IMR-90 (cell line): Measurements from ENCODE around the gene MAN1C1. TPM values are rescaled to one million over a fixed set of nuclear protein-coding genes. Genes with fewer than 3 reads are reported as not detected.

Source experiments
- ATAC-seq: fragments of 200-7000 bp; cut with Tn5 transposase; 2 replicates; pipeline ENCODE4 v1.9.1; 2020; ENCODE audit warnings: low read depth, mild to moderate bottlenecking, moderate library complexity
- BruUV-seq: library from RNA; stranded (reverse); fragments of 400-500 nt; replicated peaks from 2 replicates; lab custom pipeline; 2021; lab: Mats Ljungman, UMichigan
- CTCF ChIA-PET: fragments of 300-600 bp; formaldehyde crosslinking; extraction: SDS; loops from one replicate; lab custom pipeline; 2021; ENCODE audit warnings: antibody characterized with exemption; lab: Yijun Ruan, JAX
- POLR2A ChIA-PET: fragments of 300-600 bp; sonication (Branson Sonifier 250); formaldehyde crosslinking; loops from one replicate; lab custom pipeline; 2022; ENCODE audit warnings: antibody characterized with exemption; ENCODE audit not compliant: unreplicated experiment; lab: Charles Lee
- DNase-seq: peaks from one replicate; pipeline ENCODE4 v3.0.0; 2013
- H2AFZ ChIP-seq: replicated peaks from 2 replicates; pipeline ENCODE3; 2013; ENCODE audit warnings: low read length, mild to moderate bottlenecking; ENCODE audit not compliant: poor library complexity
- H2AK5ac ChIP-seq: 2 replicates; pipeline ENCODE4 v1.6.1; 2013; ENCODE audit warnings: low read depth, low read length, inconsistent platforms
- H2AK9ac ChIP-seq: replicated peaks from 2 replicates; pipeline ENCODE3; 2013; ENCODE audit warnings: mild to moderate bottlenecking, low read depth, low read length, moderate library complexity; ENCODE audit not compliant: poor library complexity
- H2BK120ac ChIP-seq: 2 replicates; pipeline ENCODE4 v1.6.1; 2013; ENCODE audit warnings: low read depth, low read length, inconsistent platforms
- H2BK15ac ChIP-seq: 3 replicates; pipeline ENCODE4 v1.6.1; 2013; ENCODE audit warnings: low read depth, low read length, inconsistent platforms
- H2BK20ac ChIP-seq: 2 replicates; pipeline ENCODE4 v1.6.1; 2013; ENCODE audit warnings: low read depth, mild to moderate bottlenecking, inconsistent platforms, low read length, moderate library complexity
- H2BK5ac ChIP-seq: 2 replicates; pipeline ENCODE4 v1.6.1; 2013; ENCODE audit warnings: mild to moderate bottlenecking, low read depth, low read length, inconsistent platforms; ENCODE audit not compliant: poor library complexity, severe bottlenecking
- H3K14ac ChIP-seq: replicated peaks from 2 replicates; pipeline ENCODE4 v1.6.1; 2013; ENCODE audit warnings: low read depth, low read length, inconsistent platforms
- H3K18ac ChIP-seq: 2 replicates; pipeline ENCODE4 v1.6.1; 2013; ENCODE audit warnings: low read depth, low read length, control low read depth
- H3K23ac ChIP-seq: 2 replicates; pipeline ENCODE4 v1.6.1; 2013; ENCODE audit warnings: low read depth, low read length, inconsistent platforms
- H3K27ac ChIP-seq: 2 replicates; pipeline ENCODE4 v1.5.1; 2013; ENCODE audit warnings: mild to moderate bottlenecking, control low read depth, low read length; ENCODE audit not compliant: insufficient read depth
- H3K27me3 ChIP-seq: 2 replicates; pipeline ENCODE4 v1.6.1; 2013; ENCODE audit warnings: low read length; ENCODE audit not compliant: control insufficient read depth, insufficient read depth
- H3K36me3 ChIP-seq: 2 replicates; pipeline ENCODE4 v1.6.1; 2013; ENCODE audit warnings: low read length, mixed read lengths; ENCODE audit not compliant: control insufficient read depth, insufficient read depth
- H3K4ac ChIP-seq: 2 replicates; pipeline ENCODE4 v1.6.1; 2013; ENCODE audit warnings: low read depth, low read length, inconsistent platforms
- H3K4me1 ChIP-seq: 2 replicates; pipeline ENCODE4 v1.6.1; 2013; ENCODE audit warnings: low read length, mixed read lengths; ENCODE audit not compliant: control insufficient read depth, insufficient read depth
- H3K4me2 ChIP-seq: 2 replicates; pipeline ENCODE4 v1.6.1; 2013; ENCODE audit warnings: low read depth, mild to moderate bottlenecking, control low read depth, low read length, moderate library complexity
- H3K4me3 ChIP-seq: 2 replicates; pipeline ENCODE4 v1.5.1; 2013; ENCODE audit warnings: low read depth, mild to moderate bottlenecking, control low read depth, low read length, moderate library complexity; ENCODE audit not compliant: insufficient read depth
- H3K56ac ChIP-seq: 2 replicates; pipeline ENCODE4 v1.6.1; 2013; ENCODE audit warnings: low read length, inconsistent platforms; ENCODE audit not compliant: insufficient read depth; ENCODE audit errors: extremely low read depth
- H3K79me1 ChIP-seq, 2 experiments: 2 replicates each; pipeline ENCODE4 v1.6.1; 2013; ENCODE audit warnings: low read length in 2 of 2, inconsistent platforms in 1 of 2, low read depth in 1 of 2
- H3K9ac ChIP-seq: 2 replicates; pipeline ENCODE4 v1.6.1; 2013; ENCODE audit warnings: low read depth, low read length, control low read depth
- H3K9me1 ChIP-seq: 2 replicates; pipeline ENCODE4 v1.6.1; 2013; ENCODE audit warnings: low read length, inconsistent platforms; ENCODE audit not compliant: insufficient read depth
- H3K9me3 ChIP-seq: 2 replicates; pipeline ENCODE4 v1.6.1; 2013; ENCODE audit warnings: low read length; ENCODE audit not compliant: control insufficient read depth, insufficient read depth
- H4K20me1 ChIP-seq: 2 replicates; pipeline ENCODE4 v1.6.1; 2013; ENCODE audit warnings: low read length, inconsistent platforms; ENCODE audit not compliant: insufficient read depth
- H4K5ac ChIP-seq: 2 replicates; pipeline ENCODE4 v1.6.1; 2013; ENCODE audit warnings: mild to moderate bottlenecking, low read depth, low read length, control low read depth
- H4K8ac ChIP-seq, 2 experiments: 2 replicates each; pipeline ENCODE4 v1.6.1; 2013; ENCODE audit warnings: low read depth in 2 of 2, low read length in 2 of 2, control low read depth in 1 of 2, inconsistent platforms in 1 of 2
- H4K91ac ChIP-seq: 2 replicates; pipeline ENCODE4 v1.6.1; 2013; ENCODE audit warnings: low read depth, low read length, inconsistent platforms; ENCODE audit not compliant: insufficient read depth
- BHLHE40 ChIP-seq: fragments of 150-350 bp; IDR thresholded peaks from 2 replicates; pipeline ENCODE4 v1.6.1; 2016; ENCODE audit warnings: mild to moderate bottlenecking, low read depth, low read length
- CEBPB ChIP-seq: IDR thresholded peaks from 2 replicates; pipeline ENCODE4 v1.6.1; 2012; ENCODE audit warnings: low read depth, low read length, improper control_type of control experiment
- CHD1 ChIP-seq: IDR thresholded peaks from 2 replicates; pipeline ENCODE4 v1.6.1; 2012; ENCODE audit warnings: low read depth, low read length, improper control_type of control experiment
- MAFK ChIP-seq: IDR thresholded peaks from 2 replicates; pipeline ENCODE4 v1.6.1; 2012; ENCODE audit warnings: low read depth, low read length, improper control_type of control experiment
- MXI1 ChIP-seq: IDR thresholded peaks from 2 replicates; pipeline ENCODE4 v1.6.1; 2012; ENCODE audit warnings: low read depth, mild to moderate bottlenecking, low read length, moderate library complexity, borderline replicate concordance
- NFE2L2 ChIP-seq: fragments of 150-350 bp; IDR thresholded peaks from 2 replicates; pipeline ENCODE4 v1.6.1; 2016; ENCODE audit warnings: low read depth, mild to moderate bottlenecking, low read length
- POLR2A ChIP-seq: IDR thresholded peaks from 2 replicates; pipeline ENCODE4 v1.6.1; 2012; ENCODE audit warnings: mild to moderate bottlenecking, low read depth, low read length
- RAD21 ChIP-seq: IDR thresholded peaks from 2 replicates; pipeline ENCODE4 v1.6.1; 2012; ENCODE audit warnings: low read length, improper control_type of control experiment
- RCOR1 ChIP-seq: IDR thresholded peaks from 2 replicates; pipeline ENCODE4 v1.6.1; 2012; ENCODE audit warnings: mild to moderate bottlenecking, low read length, improper control_type of control experiment; ENCODE audit not compliant: insufficient replicate concordance
- WGBS, 2 experiments: methylation state at CpG; one replicate each; pipeline versions ENCODE4 v1.1.5 to v1.1.7; 2013; ENCODE audit warnings: missing lambda C conversion rate in 2 of 2; ENCODE audit not compliant: insufficient read length in 1 of 2; ENCODE audit errors: extremely low coverage in 2 of 2; 5-methylcytosine and 5-hydroxymethylcytosine counted together
- dilution Hi-C: fragments of 300-500 bp; cut with HindIII; formaldehyde crosslinking; loops from one replicate; pipeline ENCODE4 v1.14.3; 2018; ENCODE audit warnings: low sequenced_read_pairs; ENCODE audit not compliant: unreplicated experiment
- in situ Hi-C: fragments of 300-500 bp; cut with MboI; formaldehyde crosslinking; loops from 3 replicates; pipeline ENCODE4 v1.14.3; 2019; ENCODE audit warnings: low sequenced_read_pairs, inconsistent platforms, mixed read lengths
- intact Hi-C: fragments of 100-400 bp; cut with micrococcal nuclease; formaldehyde crosslinking; loops from 2 replicates; pipeline ENCODE4 v1.10.0; 2022
- polyA plus RNA-seq, 3 experiments: library from polyadenylated mRNA; depleted of rRNA; stranded (reverse); fragments of >200 nt; gene quantifications; 2 replicates each; pipeline ENCODE4 v1.2.3, GENCODE V29; 2012; ENCODE audit warnings: low replicate concordance in 1 of 3
- total RNA-seq: library from RNA; depleted of rRNA; stranded (reverse); fragments of >200 nt; gene quantifications from 2 replicates; pipeline ENCODE4 v1.2.3, GENCODE V29; 2012
- TF ChIP-seq, protein P1 (sequence below): fragments of 150-350 bp; IDR thresholded peaks from 2 replicates; pipeline ENCODE4 v1.6.1; 2017; ENCODE audit warnings: mild to moderate bottlenecking, antibody characterized with exemption, low read length, low read depth

MAN1C1 gene
- total and polyA plus RNA-seq, 2 of the 4 experiments (the other 2 are of a cell fraction), result 3.2 to 11.3 TPM

DNA sequence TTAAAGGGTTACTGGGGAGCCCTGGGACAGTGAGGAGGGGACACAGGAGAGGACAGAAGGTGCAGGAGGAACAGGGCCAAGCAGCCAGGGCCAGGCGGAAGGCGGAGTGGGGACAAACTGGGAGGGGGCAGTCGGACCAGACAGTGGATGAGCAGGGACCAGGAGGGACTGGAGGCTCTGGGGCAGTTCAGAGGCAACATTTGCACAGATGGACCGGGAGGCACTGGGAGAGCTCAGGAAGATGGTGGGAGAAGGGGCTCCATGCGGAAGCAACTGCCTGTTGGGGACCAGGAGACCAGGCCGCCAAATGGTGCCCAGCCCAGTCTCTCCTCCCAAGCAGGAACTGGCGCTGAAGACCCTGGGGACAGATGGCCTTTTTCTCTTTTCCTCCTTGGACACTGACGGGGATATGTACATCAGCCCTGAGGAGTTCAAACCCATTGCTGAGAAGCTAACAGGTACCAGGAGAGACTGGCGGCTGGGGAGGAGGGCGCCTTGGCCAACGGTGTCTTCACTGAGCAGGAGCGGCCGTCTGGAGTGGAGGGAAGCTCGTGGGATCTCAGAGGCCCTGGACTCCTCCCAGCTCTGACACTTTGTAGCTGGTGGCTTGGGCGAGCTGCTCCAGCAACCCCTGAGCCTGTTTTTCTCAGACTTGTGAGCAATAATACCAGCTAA is 184.2 kb downstream of the MAN1C1 start:
- ATAC-seq, result peak; percentile 9
- intact Hi-C loops, result no loop called here

More for the DNA sequence above, 184.2 kb downstream of the MAN1C1 start:
- peak overlapping the region; percentile 91 for H3K4me2 ChIP-seq
- peak overlapping the region; percentile 19 for H2BK5ac ChIP-seq
- no peaks in the 10 kb centered on the region for H3K27me3 ChIP-seq
- TF ChIP-seq, protein P1, sequence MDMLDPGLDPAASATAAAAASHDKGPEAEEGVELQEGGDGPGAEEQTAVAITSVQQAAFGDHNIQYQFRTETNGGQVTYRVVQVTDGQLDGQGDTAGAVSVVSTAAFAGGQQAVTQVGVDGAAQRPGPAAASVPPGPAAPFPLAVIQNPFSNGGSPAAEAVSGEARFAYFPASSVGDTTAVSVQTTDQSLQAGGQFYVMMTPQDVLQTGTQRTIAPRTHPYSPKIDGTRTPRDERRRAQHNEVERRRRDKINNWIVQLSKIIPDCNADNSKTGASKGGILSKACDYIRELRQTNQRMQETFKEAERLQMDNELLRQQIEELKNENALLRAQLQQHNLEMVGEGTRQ, result no peak
- TF ChIP-seq MAFK (no peak), CHD1 (no peak), NFE2L2 (no peak), RAD21 (no peak), CEBPB (no peak), RCOR1 (no peak), BHLHE40 (no peak), POLR2A (no peak), MXI1 (no peak)
- H3K36me3 ChIP-seq, result peaks cover 6% of the 10 kb centered on the region; the same call in 1 of the 2 replicates
- peaks cover 9% of the 10 kb centered on the region for H3K9me1 ChIP-seq
- H3K14ac ChIP-seq, result peak overlapping the region; percentile 6
- peak overlapping the region; percentile 35 for H2AK9ac ChIP-seq
- no peak overlapping the region for H2BK120ac ChIP-seq
- no peak for DNase-seq
- peak overlapping the region; percentile 37 for H2AK5ac ChIP-seq
- no peak overlapping the region for H2BK20ac ChIP-seq
- H4K91ac ChIP-seq, result 0 out of 2 replicates have a peak overlapping the region, but pooled peaks have one; percentile 51
- H3K56ac ChIP-seq, result no peak overlapping the region
- peaks cover 7% of the 10 kb centered on the region; the same call in 1 of the 2 replicates for H4K20me1 ChIP-seq
- peak overlapping the region; percentile 55; the same call in 1 of the 2 replicates for H3K18ac ChIP-seq
- ChIA-PET POLR2A (no interaction called here), CTCF (interaction anchor here (0.6 kb wide), 1 partner anchor 12 kb away, joined by 3 read pairs; no protein-coding TSS in a partner anchor)
- H3K23ac ChIP-seq, result peak overlapping the region; percentile 93
- peak overlapping the region; percentile 18; the same call in 1 of the 2 replicates for H4K5ac ChIP-seq
- peaks cover 28 to 43% of the 10 kb centered on the region in 2 experiments for H3K79me1 ChIP-seq
- H2BK15ac ChIP-seq, result no peak overlapping the region; the same call in 2 of the 3 replicates
- H2AFZ ChIP-seq, result peak overlapping the region; percentile 84
- H3K4me1 ChIP-seq, result peaks cover 9% of the 10 kb centered on the region
- H3K9me3 ChIP-seq, result no peaks in the 10 kb centered on the region
- H3K4me3 ChIP-seq, result peak overlapping the region; percentile 87
- H3K9ac ChIP-seq, result peak overlapping the region; percentile 97
- WGBS, 2 experiments, result 50% methylated on average over 5 of the region's 15 CpGs; no CpG with 5 or more reads in 1 of the 2 experiments
- in situ Hi-C loops (loop anchor here (25.0 kb wide), 2 partner anchors 389 to 564 kb away; partner anchors contain the start of genes RHCE, RSRP1 and SYF2), dilution Hi-C loops (no loop called here)
- H3K4ac ChIP-seq, result peak overlapping the region; percentile 52
- peak overlapping the region in 1 of 2 experiments; percentile 74; a peak in 2 of 4 replicates for H4K8ac ChIP-seq
- BruUV-seq, result no TSS peak
- H3K27ac ChIP-seq, result peak overlapping the region; percentile 71
